H4 (cell line): Measurements from ENCODE around the gene SUGP1. TPM values are rescaled to one million over a fixed set of nuclear protein-coding genes. Genes with fewer than 3 reads are reported as not detected.

Source experiments
- DNase-seq: peaks from one replicate; pipeline ENCODE4 v3.0.0-alpha.2; 2015; ENCODE audit warnings: low spot score
- total RNA-seq: library from RNA; depleted of rRNA; stranded (reverse); fragments of >200 nt; shearing (Covaris generic); gene quantifications from 2 replicates; pipeline ENCODE4 v1.2.3, GENCODE V29; 2014; rRNA removed

Gene SUGP1
- total RNA-seq, 1 experiment from 2014 or later: 26.1 TPM

- no peak for DNase-seq
Measured at GRCh38 chr19:19227217-19227616, 93.1 kb downstream of the SUGP1 start.

- no peak for DNase-seq
Measured at GRCh38 chr19:19226663-19227062, 93.6 kb downstream of the SUGP1 start.

GRCh38 chr19:19226204-19226603, 94.1 kb downstream of the SUGP1 start:
- DNase-seq: no peak

Other genes starting within 250 kb of the SUGP1 start
- 21.8 and 26.2 TPM in 2 replicates for gene TMEM161A, start 182.0 kb downstream of the SUGP1 start, total RNA-seq
- 0.27 TPM in 1 of 2 replicates, not detected in the other for gene MEF2B, start 150.2 kb downstream of the SUGP1 start, total RNA-seq
- gene BORCS8, start 128.4 kb downstream of the SUGP1 start, total RNA-seq: 19.3 and 26.4 TPM in 2 replicates
- 106 and 111 TPM in 2 replicates for gene RFXANK, start 128.3 kb downstream of the SUGP1 start, total RNA-seq
- 48.1 and 50.5 TPM in 2 replicates for gene NR2C2AP, start 117.1 kb downstream of the SUGP1 start, total RNA-seq
- gene NCAN, start 108.6 kb downstream of the SUGP1 start, total RNA-seq: not detected in 2 replicates
- not detected in 2 replicates for gene TM6SF2, start 47.2 kb downstream of the SUGP1 start, total RNA-seq
- gene MAU2, start 320 bp upstream of the SUGP1 start, total RNA-seq: 12.8 and 16.1 TPM in 2 replicates
- gene GATAD2A, start 85.2 kb upstream of the SUGP1 start, total RNA-seq: 10.9 and 30.5 TPM in 2 replicates
- gene TSSK6, start 195.0 kb upstream of the SUGP1 start, total RNA-seq: 0.54 and 1.3 TPM in 2 replicates
- 76.8 and 89.2 TPM in 2 replicates for gene NDUFA13, start 195.7 kb upstream of the SUGP1 start, total RNA-seq
- gene YJEFN3, start 208.4 kb upstream of the SUGP1 start, total RNA-seq: 0.10 TPM in 1 of 2 replicates, not detected in the other
- 0.08 and 0.23 TPM in 2 replicates for gene CILP2, start 217.8 kb upstream of the SUGP1 start, total RNA-seq